ENCODE results near the gene PCBP1.

- TF ChIP-seq CTCF (IDR thresholded peaks at IDR 0.05; ENCODE audit: low read depth, low read length, poor library complexity, severe bottlenecking), result no peak
- no peak for TF ChIP-seq EZH2phosphoT487 (IDR thresholded peaks at IDR 0.05; ENCODE audit: borderline replicate concordance, low read length)
These were observed 38.0 kb upstream of the PCBP1 start for GRCh38 chr2:70049255-70049654.

All from DOHH2 (cell line).